ENCODE results near the gene TP53INP2. TPM values are rescaled to one million over a fixed set of nuclear protein-coding genes. Genes with fewer than 3 reads are reported as not detected.

Gene TP53INP2
- total RNA-seq, 1 donor from 2014 or later: 4.0 TPM

GRCh38 chr20:34673412-34673811 is 30.7 kb upstream of the TP53INP2 start:
- H3K27me3 Mint-ChIP-seq: no peaks in the 10 kb centered on the region
- TF ChIP-seq CTCF (IDR thresholded peaks at IDR 0.05): no peak

GRCh38 chr20:34675561-34675960 is 28.6 kb upstream of the TP53INP2 start:
- no peak for TF ChIP-seq CTCF (IDR thresholded peaks at IDR 0.05)
- H3K4me3 Mint-ChIP-seq: no peak overlapping the region
- POLR2A ChIA-PET: interaction anchor here (0.7 to 3.0 kb wide), 3 partner anchors 33 to 159 kb away, joined by 3 to 29 read pairs (median 21); partner anchors contain the start of genes DYNLRB1 and MAP1LC3A
- H3K9me3 Mint-ChIP-seq: no peaks in the 10 kb centered on the region
- H3K27me3 Mint-ChIP-seq: no peaks in the 10 kb centered on the region
- peaks cover 15% of the 10 kb centered on the region for H3K4me1 Mint-ChIP-seq
- intact Hi-C loops (cut with micrococcal nuclease): loop anchor here (10.0 kb wide), 1 partner anchor 1789 kb away; no protein-coding TSS in a partner anchor
- DNase-seq (no peak), ATAC-seq (ENCODE audit: low read depth) (no peak)
- peak overlapping the region; percentile 95 for H3K27ac Mint-ChIP-seq
- peaks cover 4% of the 10 kb centered on the region for H3K36me3 Mint-ChIP-seq (ENCODE audit: low read depth)
- CTCF ChIA-PET: no interaction called here

More at GRCh38 chr20:34673412-34673811, 30.7 kb upstream of the TP53INP2 start:
- ChIA-PET POLR2A (interaction anchor here (0.7 kb wide), 1 partner anchor 158 kb away, joined by 3 read pairs; no protein-coding TSS in a partner anchor), CTCF (interaction anchor here (1.3 kb wide), 1 partner anchor 36 kb away, joined by 5 read pairs; no protein-coding TSS in a partner anchor)
- Mint-ChIP-seq H3K36me3 (ENCODE audit: low read depth) (peaks cover 4% of the 10 kb centered on the region), H3K27ac (no peak overlapping the region), H3K4me1 (peaks cover 15% of the 10 kb centered on the region), H3K4me3 (no peak overlapping the region), H3K9me3 (no peaks in the 10 kb centered on the region)
- ATAC-seq (ENCODE audit: low read depth): no peak
- intact Hi-C loops (cut with micrococcal nuclease): loop anchor here (10.0 kb wide), 1 partner anchor 1791 kb away; no protein-coding TSS in a partner anchor
- DNase-seq: no peak

- peak overlapping the region; percentile 98 for H3K4me3 Mint-ChIP-seq
- intact Hi-C loops (cut with micrococcal nuclease): loop anchor here (10.0 kb wide), 1 partner anchor 1789 kb away; no protein-coding TSS in a partner anchor
- DNase-seq: no peak
- POLR2A ChIA-PET: interaction anchor here (0.7 to 3.0 kb wide), 5 partner anchors 24 to 682 kb away, joined by 3 to 29 read pairs (median 6); partner anchors contain the start of genes DYNLRB1, MAP1LC3A and RALY
- H3K9me3 Mint-ChIP-seq: no peaks in the 10 kb centered on the region
- no peak for ATAC-seq (ENCODE audit: low read depth)
- H3K27me3 Mint-ChIP-seq: no peaks in the 10 kb centered on the region
- peaks cover 4% of the 10 kb centered on the region for H3K36me3 Mint-ChIP-seq (ENCODE audit: low read depth)
- no peak for TF ChIP-seq CTCF (IDR thresholded peaks at IDR 0.05)
- CTCF ChIA-PET: no interaction called here
- peaks cover 15% of the 10 kb centered on the region for H3K4me1 Mint-ChIP-seq
- peak overlapping the region; percentile 95 for H3K27ac Mint-ChIP-seq
These were observed 28.0 kb upstream of the TP53INP2 start for GRCh38 chr20:34675993-34676641.

- intact Hi-C loops (cut with micrococcal nuclease): loop anchor here (1.0 to 10.0 kb wide), 7 partner anchors 27 to 1788 kb away; partner anchors contain the start of genes AHCY, DYNLRB1, ITCH and MAP1LC3A
- H3K27ac Mint-ChIP-seq: peak within 1 kb of the TSS; percentile 95
- ChIA-PET POLR2A (interaction anchor here (0.6 to 3.0 kb wide), 17 partner anchors 13 to 1277 kb away, joined by 3 to 29 read pairs (median 5); partner anchors contain the start of genes AHCY, DYNLRB1, EDEM2 and EIF2S2), CTCF (interaction anchor here (1.0 kb wide), 1 partner anchor 31 kb away, joined by 4 read pairs; no protein-coding TSS in a partner anchor)
- peak within 1 kb of the TSS; percentile 98 for H3K4me3 Mint-ChIP-seq
- no peaks in the 10 kb centered on the region for H3K27me3 Mint-ChIP-seq
- no peak for TF ChIP-seq CTCF (IDR thresholded peaks at IDR 0.05)
- H3K36me3 Mint-ChIP-seq (ENCODE audit: low read depth): peaks cover 4% of the 10 kb centered on the region
- DNase-seq: peak; percentile 91
- no peaks in the 10 kb centered on the region for H3K9me3 Mint-ChIP-seq
- peak; percentile 94 for ATAC-seq (ENCODE audit: low read depth)
- peaks cover 15% of the 10 kb centered on the region for H3K4me1 Mint-ChIP-seq
These were observed 27.3 kb upstream of the TP53INP2 start, which contains the start of gene PIGU for GRCh38 chr20:34676642-34677373. TSS of gene PIGU (minus strand) at chr20:34677092. CDS start at chr20:34677085, 7 bp downstream.
